Body of pancreas (tissue), 4 donors: ENCODE data around the gene ADAMTS7.

Experiments used
- POLR2A ChIP-seq, 3 donors: fragments of 450-650 bp; IDR thresholded peaks; one replicate each; pipeline ENCODE4 v1.6.1; 2016; ENCODE audit warnings: antibody characterized with exemption in 3 of 3, mild to moderate bottlenecking in 2 of 3
- TF ChIP-seq, protein P1 (sequence below), 7 experiments: fragments of 450-650 bp in 4 of 7; fragments of 200-600 bp in 3 of 7; sonication (generic) in 3 of 7; IDR thresholded peaks; one replicate each; pipeline ENCODE4 v1.5.1; 2016 to 2019; ENCODE audit warnings: antibody characterized with exemption in 7 of 7

GRCh38 chr15:78739996-78740903 lies 71.0 kb downstream of the ADAMTS7 start:
- TF ChIP-seq, protein P1, sequence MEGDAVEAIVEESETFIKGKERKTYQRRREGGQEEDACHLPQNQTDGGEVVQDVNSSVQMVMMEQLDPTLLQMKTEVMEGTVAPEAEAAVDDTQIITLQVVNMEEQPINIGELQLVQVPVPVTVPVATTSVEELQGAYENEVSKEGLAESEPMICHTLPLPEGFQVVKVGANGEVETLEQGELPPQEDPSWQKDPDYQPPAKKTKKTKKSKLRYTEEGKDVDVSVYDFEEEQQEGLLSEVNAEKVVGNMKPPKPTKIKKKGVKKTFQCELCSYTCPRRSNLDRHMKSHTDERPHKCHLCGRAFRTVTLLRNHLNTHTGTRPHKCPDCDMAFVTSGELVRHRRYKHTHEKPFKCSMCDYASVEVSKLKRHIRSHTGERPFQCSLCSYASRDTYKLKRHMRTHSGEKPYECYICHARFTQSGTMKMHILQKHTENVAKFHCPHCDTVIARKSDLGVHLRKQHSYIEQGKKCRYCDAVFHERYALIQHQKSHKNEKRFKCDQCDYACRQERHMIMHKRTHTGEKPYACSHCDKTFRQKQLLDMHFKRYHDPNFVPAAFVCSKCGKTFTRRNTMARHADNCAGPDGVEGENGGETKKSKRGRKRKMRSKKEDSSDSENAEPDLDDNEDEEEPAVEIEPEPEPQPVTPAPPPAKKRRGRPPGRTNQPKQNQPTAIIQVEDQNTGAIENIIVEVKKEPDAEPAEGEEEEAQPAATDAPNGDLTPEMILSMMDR (IDR thresholded peaks at IDR 0.05): peak in 5 of 7 experiments; percentile 9 to 56 (median 27)
- TF ChIP-seq POLR2A (IDR thresholded peaks at IDR 0.05): no peak
